ENCODE measurements around the gene JAK3. TPM values are rescaled to one million over a fixed set of nuclear protein-coding genes. Genes with fewer than 3 reads are reported as not detected.

Gene JAK3
- polyA plus RNA-seq, 1 experiment, result 0.99 TPM

DNA sequence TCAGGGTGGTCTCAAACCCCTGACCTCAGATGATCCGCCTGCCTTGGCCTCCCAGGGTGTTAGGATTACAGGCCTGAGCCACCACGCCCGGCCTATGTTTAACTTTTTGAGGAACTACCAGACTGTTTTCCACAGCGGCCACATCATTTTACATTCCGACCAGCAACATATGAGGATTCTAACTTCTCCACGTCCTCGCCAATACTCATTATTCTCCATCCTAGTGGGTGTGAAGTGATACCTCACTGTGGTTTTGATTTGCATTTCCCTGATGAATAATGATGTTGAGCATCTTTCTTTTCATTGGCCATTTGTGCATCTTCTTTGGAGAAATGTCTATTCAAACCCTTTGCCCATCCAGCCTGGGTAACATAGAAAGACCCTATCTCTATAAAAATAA lies 38.7 kb upstream of the JAK3 start:
- Histone ChIP-seq H3K9me3 (ENCODE audit: control insufficient read depth, insufficient read depth, low read length) (no peaks in the 10 kb centered on the region; the same call in 1 of the 2 replicates), H3K27ac (ENCODE audit: low read depth, low read length) (no peak overlapping the region), H3K4me3 (ENCODE audit: low read depth, low read length) (no peak overlapping the region), H3K27me3 (ENCODE audit: control insufficient read depth, insufficient read depth, low read length) (peaks cover under 1% of the 10 kb centered on the region)
- TF ChIP-seq, protein P1, sequence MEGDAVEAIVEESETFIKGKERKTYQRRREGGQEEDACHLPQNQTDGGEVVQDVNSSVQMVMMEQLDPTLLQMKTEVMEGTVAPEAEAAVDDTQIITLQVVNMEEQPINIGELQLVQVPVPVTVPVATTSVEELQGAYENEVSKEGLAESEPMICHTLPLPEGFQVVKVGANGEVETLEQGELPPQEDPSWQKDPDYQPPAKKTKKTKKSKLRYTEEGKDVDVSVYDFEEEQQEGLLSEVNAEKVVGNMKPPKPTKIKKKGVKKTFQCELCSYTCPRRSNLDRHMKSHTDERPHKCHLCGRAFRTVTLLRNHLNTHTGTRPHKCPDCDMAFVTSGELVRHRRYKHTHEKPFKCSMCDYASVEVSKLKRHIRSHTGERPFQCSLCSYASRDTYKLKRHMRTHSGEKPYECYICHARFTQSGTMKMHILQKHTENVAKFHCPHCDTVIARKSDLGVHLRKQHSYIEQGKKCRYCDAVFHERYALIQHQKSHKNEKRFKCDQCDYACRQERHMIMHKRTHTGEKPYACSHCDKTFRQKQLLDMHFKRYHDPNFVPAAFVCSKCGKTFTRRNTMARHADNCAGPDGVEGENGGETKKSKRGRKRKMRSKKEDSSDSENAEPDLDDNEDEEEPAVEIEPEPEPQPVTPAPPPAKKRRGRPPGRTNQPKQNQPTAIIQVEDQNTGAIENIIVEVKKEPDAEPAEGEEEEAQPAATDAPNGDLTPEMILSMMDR (IDR thresholded peaks at IDR 0.05; ENCODE audit: low read depth, low read length), result no peak
- ChIA-PET POLR2A (no interaction called here), CTCF (no interaction called here)
- no peak for DNase-seq (ENCODE audit: low read depth, low spot score)

DNA sequence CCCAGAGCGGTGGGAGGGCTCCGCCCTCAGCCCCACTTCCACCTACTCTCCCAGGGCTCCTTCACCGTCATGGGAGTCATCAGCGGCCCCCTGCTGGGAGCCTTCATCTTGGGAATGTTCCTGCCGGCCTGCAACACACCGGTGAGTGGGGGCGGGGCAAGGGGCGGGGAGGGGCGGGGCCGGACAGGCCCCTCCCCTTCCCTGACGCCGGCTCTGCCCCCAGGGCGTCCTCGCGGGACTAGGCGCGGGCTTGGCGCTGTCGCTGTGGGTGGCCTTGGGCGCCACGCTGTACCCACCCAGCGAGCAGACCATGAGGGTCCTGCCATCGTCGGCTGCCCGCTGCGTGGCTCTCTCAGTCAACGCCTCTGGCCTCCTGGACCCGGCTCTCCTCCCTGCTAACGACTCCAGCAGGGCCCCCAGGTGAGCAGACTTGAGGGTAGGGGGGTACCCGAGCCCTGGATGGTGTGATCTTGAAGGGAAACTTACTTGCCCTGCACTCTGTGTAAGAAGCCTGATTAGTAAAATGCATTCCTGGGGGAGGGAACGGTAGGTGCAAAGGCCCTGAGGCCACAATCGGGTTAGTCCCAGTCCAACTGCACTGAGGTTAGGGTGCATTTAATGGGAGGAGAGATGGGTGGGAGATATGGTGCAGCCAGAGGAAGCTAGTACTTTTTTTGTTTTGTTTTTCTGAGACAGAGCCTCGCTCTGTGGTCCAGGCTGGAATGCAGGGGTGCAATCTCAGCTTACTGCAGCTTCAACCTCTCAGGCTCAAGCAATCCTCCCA lies 36.0 kb upstream of the JAK3 start:
- no peak overlapping the region for H3K27ac ChIP-seq (ENCODE audit: low read depth, low read length)
- DNase-seq (ENCODE audit: low read depth, low spot score), result no peak
- TF ChIP-seq, protein P1 (IDR thresholded peaks at IDR 0.05; ENCODE audit: low read depth, low read length), result no peak
- CTCF ChIA-PET, result no interaction called here
- POLR2A ChIA-PET, result interaction anchor here (0.6 kb wide), 1 partner anchor 222 kb away, joined by 3 read pairs; no protein-coding TSS in a partner anchor
- no peak overlapping the region for H3K4me3 ChIP-seq (ENCODE audit: low read depth, low read length)
- no peaks in the 10 kb centered on the region for H3K27me3 ChIP-seq (ENCODE audit: control insufficient read depth, insufficient read depth, low read length)
- no peaks in the 10 kb centered on the region; the same call in 1 of the 2 replicates for H3K9me3 ChIP-seq (ENCODE audit: control insufficient read depth, insufficient read depth, low read length)

DNA sequence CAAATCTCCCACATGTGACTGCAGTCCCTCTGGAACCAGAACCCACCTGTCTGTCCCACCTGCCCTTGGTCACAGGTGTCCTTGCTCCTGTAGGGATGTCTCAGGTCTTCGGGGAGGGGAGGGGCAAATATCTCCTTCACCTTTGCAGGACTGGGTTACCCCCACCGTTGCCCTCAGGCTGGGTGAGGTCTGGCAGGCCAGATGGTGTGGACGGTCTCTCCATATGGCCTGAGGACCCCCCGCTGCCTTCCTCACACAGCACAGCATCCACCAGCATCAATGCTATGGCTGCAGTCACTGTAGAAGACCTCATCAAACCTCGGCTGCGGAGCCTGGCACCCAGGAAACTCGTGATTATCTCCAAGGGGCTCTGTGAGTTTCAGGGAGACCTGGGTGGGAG lies 33.9 kb upstream of the JAK3 start:
- Histone ChIP-seq H3K27me3 (ENCODE audit: control insufficient read depth, insufficient read depth, low read length) (no peaks in the 10 kb centered on the region), H3K9me3 (ENCODE audit: control insufficient read depth, insufficient read depth, low read length) (no peaks in the 10 kb centered on the region; the same call in 1 of the 2 replicates), H3K4me3 (ENCODE audit: low read depth, low read length) (no peak overlapping the region), H3K27ac (ENCODE audit: low read depth, low read length) (no peak overlapping the region)
- POLR2A ChIA-PET, result no interaction called here
- no peak for DNase-seq (ENCODE audit: low read depth, low spot score)
- TF ChIP-seq, protein P1 (IDR thresholded peaks at IDR 0.05; ENCODE audit: low read depth, low read length), result no peak
- CTCF ChIA-PET, result no interaction called here

DNA sequence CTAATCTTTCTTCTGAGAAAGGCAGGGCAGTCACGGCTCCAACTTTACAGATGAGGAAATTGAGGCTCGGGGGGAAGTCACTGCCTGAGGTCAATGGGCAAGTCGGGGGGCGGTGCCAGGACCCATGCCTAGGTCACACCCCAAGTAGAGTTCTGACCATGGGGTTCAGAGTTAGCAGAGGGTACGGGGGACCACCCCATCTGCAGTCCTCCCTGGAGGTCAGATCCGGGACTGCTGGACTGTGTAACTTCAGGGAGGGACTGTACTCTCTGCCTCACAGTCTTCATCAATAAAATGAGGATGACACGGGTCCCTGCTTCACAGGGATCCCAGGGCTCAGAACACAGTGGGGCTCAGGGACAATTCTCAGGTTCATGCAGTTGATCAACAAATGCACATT lies 31.7 kb upstream of the JAK3 start:
- POLR2A ChIA-PET, result no interaction called here
- H3K4me3 ChIP-seq (ENCODE audit: low read depth, low read length), result no peak overlapping the region
- H3K27me3 ChIP-seq (ENCODE audit: control insufficient read depth, insufficient read depth, low read length), result peaks cover 1% of the 10 kb centered on the region
- DNase-seq (ENCODE audit: low read depth, low spot score), result no peak
- CTCF ChIA-PET, result interaction anchor here (1.0 kb wide), 1 partner anchor 9 kb away, joined by 3 read pairs; no protein-coding TSS in a partner anchor
- TF ChIP-seq, protein P1 (IDR thresholded peaks at IDR 0.05; ENCODE audit: low read depth, low read length), result no peak
- no peaks in the 10 kb centered on the region; the same call in 1 of the 2 replicates for H3K9me3 ChIP-seq (ENCODE audit: control insufficient read depth, insufficient read depth, low read length)
- H3K27ac ChIP-seq (ENCODE audit: low read depth, low read length), result no peak overlapping the region

DNA sequence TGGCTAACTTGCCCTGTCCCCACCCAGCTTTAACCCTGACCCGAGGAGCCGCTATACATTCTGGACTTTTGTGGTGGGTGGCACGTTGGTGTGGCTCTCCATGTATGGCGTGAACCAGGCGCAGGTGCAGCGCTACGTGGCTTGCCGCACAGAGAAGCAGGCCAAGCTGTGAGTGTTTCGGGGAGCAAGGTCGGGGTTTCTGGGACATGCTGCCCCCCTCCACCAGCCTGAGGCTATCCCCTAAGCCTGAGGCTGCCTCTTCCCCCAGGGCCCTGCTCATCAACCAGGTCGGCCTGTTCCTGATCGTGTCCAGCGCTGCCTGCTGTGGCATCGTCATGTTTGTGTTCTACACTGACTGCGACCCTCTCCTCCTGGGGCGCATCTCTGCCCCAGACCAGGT lies 29.9 kb upstream of the JAK3 start:
- H3K27ac ChIP-seq (ENCODE audit: low read depth, low read length), result no peak overlapping the region
- TF ChIP-seq, protein P1 (IDR thresholded peaks at IDR 0.05; ENCODE audit: low read depth, low read length), result no peak
- ChIA-PET CTCF (no interaction called here), POLR2A (no interaction called here)
- H3K4me3 ChIP-seq (ENCODE audit: low read depth, low read length), result no peak overlapping the region
- peaks cover 4% of the 10 kb centered on the region; the same call in 1 of the 2 replicates for H3K9me3 ChIP-seq (ENCODE audit: control insufficient read depth, insufficient read depth, low read length)
- DNase-seq (ENCODE audit: low read depth, low spot score), result no peak
- peaks cover 17% of the 10 kb centered on the region for H3K27me3 ChIP-seq (ENCODE audit: control insufficient read depth, insufficient read depth, low read length)
